ENCODE measurements around the gene CHCHD4. TPM values are rescaled to one million over a fixed set of nuclear protein-coding genes. Genes with fewer than 3 reads are reported as not detected.

CHCHD4 gene
- total RNA-seq, 1 experiment from 2014 or later, result 32.5 TPM

- no peak for DNase-seq (ENCODE audit: extremely low read depth, low read depth)
Observed at GRCh38 chr3:14150491-14151230, 26.0 kb upstream of the CHCHD4 start.

GRCh38 chr3:14150078-14150477 lies 25.4 kb upstream of the CHCHD4 start:
- no peak for DNase-seq (ENCODE audit: extremely low read depth, low read depth)

GRCh38 chr3:14148041-14148985 lies 23.6 kb upstream of the CHCHD4 start:
- DNase-seq (ENCODE audit: extremely low read depth, low read depth), result no peak

- DNase-seq (ENCODE audit: extremely low read depth, low read depth), result no peak
Observed at GRCh38 chr3:14147617-14148016, 22.9 kb upstream of the CHCHD4 start.

- DNase-seq (ENCODE audit: extremely low read depth, low read depth), result no peak
Observed at GRCh38 chr3:14147066-14147435, 22.4 kb upstream of the CHCHD4 start.

GRCh38 chr3:14146381-14147065 lies 21.9 kb upstream of the CHCHD4 start:
- no peak for DNase-seq (ENCODE audit: extremely low read depth, low read depth)

GRCh38 chr3:14145670-14146380 lies 21.2 kb upstream of the CHCHD4 start:
- no peak for DNase-seq (ENCODE audit: extremely low read depth, low read depth)

GRCh38 chr3:14145236-14145635 lies 20.6 kb upstream of the CHCHD4 start:
- no peak for DNase-seq (ENCODE audit: extremely low read depth, low read depth)

GRCh38 chr3:14144423-14145075 lies 19.9 kb upstream of the CHCHD4 start:
- DNase-seq (ENCODE audit: extremely low read depth, low read depth), result peak; percentile 91

- DNase-seq (ENCODE audit: extremely low read depth, low read depth), result peak; percentile 54
Observed at GRCh38 chr3:14143271-14144225, 18.9 kb upstream of the CHCHD4 start.

- no peak for DNase-seq (ENCODE audit: extremely low read depth, low read depth)
Observed at GRCh38 chr3:14142567-14143270, 18.0 kb upstream of the CHCHD4 start.

GRCh38 chr3:14141602-14142341 lies 17.1 kb upstream of the CHCHD4 start:
- DNase-seq (ENCODE audit: extremely low read depth, low read depth), result no peak

GRCh38 chr3:14141144-14141543 lies 16.5 kb upstream of the CHCHD4 start:
- no peak for DNase-seq (ENCODE audit: extremely low read depth, low read depth)

- no peak for DNase-seq (ENCODE audit: extremely low read depth, low read depth)
Observed at GRCh38 chr3:14140668-14141067, 16.0 kb upstream of the CHCHD4 start.

GRCh38 chr3:14139771-14140170 lies 15.1 kb upstream of the CHCHD4 start:
- no peak for DNase-seq (ENCODE audit: extremely low read depth, low read depth)

GRCh38 chr3:14138878-14139655 lies 14.4 kb upstream of the CHCHD4 start:
- no peak for DNase-seq (ENCODE audit: extremely low read depth, low read depth)
